LNCAP (cell line): Measurements from ENCODE around the gene GPX7.

Experiments used
- CTCF ChIP-seq: fragments of 450-650 bp; IDR thresholded peaks from 2 replicates; pipeline ENCODE4 v1.5.1; 2017; ENCODE audit warnings: mild to moderate bottlenecking

GPX7 gene

GRCh38 chr1:52558941-52559340, 43.2 kb upstream of the GPX7 start:
- TF ChIP-seq CTCF: no peak

GRCh38 chr1:52559875-52560274, 42.3 kb upstream of the GPX7 start:
- no peak for TF ChIP-seq CTCF

GRCh38 chr1:52562766-52563165, 39.4 kb upstream of the GPX7 start:
- no peak for TF ChIP-seq CTCF

GRCh38 chr1:52567943-52568342, 34.2 kb upstream of the GPX7 start:
- no peak for TF ChIP-seq CTCF

- TF ChIP-seq CTCF: no peak
These were observed 32.5 kb upstream of the GPX7 start for GRCh38 chr1:52569449-52570210.

- no peak for TF ChIP-seq CTCF
These were observed 30.4 kb upstream of the GPX7 start for GRCh38 chr1:52571783-52572182.

- no peak for TF ChIP-seq CTCF
These were observed 29.8 kb upstream of the GPX7 start for GRCh38 chr1:52572387-52572786.

GRCh38 chr1:52574594-52574993, 27.6 kb upstream of the GPX7 start:
- TF ChIP-seq CTCF: no peak
